Loucy (cell line): ENCODE measurements around the gene CLCN6.

Source experiments
- H2AFZ ChIP-seq: fragments of 200-600 bp; sonication (generic); 2 replicates; pipeline ENCODE4 v1.6.0; 2016; ENCODE audit warnings: antibody characterized with exemption, mild to moderate bottlenecking, low read length, moderate library complexity
- H3F3A ChIP-seq: fragments of 200-600 bp; 2 replicates; pipeline ENCODE4 v1.6.0; 2016; ENCODE audit warnings: antibody characterized with exemption, low read depth, mild to moderate bottlenecking
- H3K27me3 ChIP-seq: fragments of 200-600 bp; sonication (generic); 2 replicates; pipeline ENCODE4 v1.6.1; 2014; ENCODE audit warnings: low read length, mild to moderate bottlenecking; ENCODE audit not compliant: insufficient read depth, poor library complexity, severe bottlenecking
- H3K36me3 ChIP-seq: fragments of 200-600 bp; sonication (generic); 2 replicates; pipeline ENCODE4 v1.6.1; 2016; ENCODE audit warnings: low read length; ENCODE audit not compliant: insufficient read depth
- H3K4me1 ChIP-seq: fragments of 200-600 bp; sonication (generic); 2 replicates; pipeline ENCODE4 v1.5.1; 2014; ENCODE audit warnings: low read length, mild to moderate bottlenecking; ENCODE audit not compliant: insufficient read depth, poor library complexity, severe bottlenecking
- H3K4me2 ChIP-seq: fragments of 200-600 bp; sonication (generic); 2 replicates; pipeline ENCODE4 v1.6.0; 2014; ENCODE audit warnings: antibody characterized with exemption, low read length, low read depth, mild to moderate bottlenecking; ENCODE audit not compliant: poor library complexity, severe bottlenecking
- H3K4me3 ChIP-seq: fragments of 200-600 bp; sonication (generic); 2 replicates; pipeline ENCODE4 v1.5.1; 2014; ENCODE audit warnings: low read length, mild to moderate bottlenecking, mixed read lengths; ENCODE audit not compliant: poor library complexity, severe bottlenecking
- H3K79me2 ChIP-seq: fragments of 200-600 bp; sonication (generic); 2 replicates; pipeline ENCODE4 v1.6.1; 2014; ENCODE audit warnings: low read length; ENCODE audit not compliant: insufficient read depth
- H3K9ac ChIP-seq: fragments of 200-600 bp; sonication (generic); 2 replicates; pipeline ENCODE4 v1.6.0; 2014; ENCODE audit warnings: mild to moderate bottlenecking, low read depth, low read length, moderate library complexity; ENCODE audit not compliant: poor library complexity, severe bottlenecking
- H3K9me2 ChIP-seq: fragments of 200-600 bp; sonication (generic); replicated peaks from 2 replicates; pipeline ENCODE4 v1.6.1; 2016; ENCODE audit warnings: low read depth, low read length, mixed read lengths
- H3K9me3 ChIP-seq: fragments of 200-600 bp; sonication (generic); 2 replicates; pipeline ENCODE4 v1.6.1; 2014; ENCODE audit warnings: mild to moderate bottlenecking, antibody characterized with exemption, low read length, low read depth; ENCODE audit not compliant: insufficient read depth
- H4K20me1 ChIP-seq: fragments of 200-600 bp; sonication (generic); 2 replicates; pipeline ENCODE4 v1.6.0; 2014; ENCODE audit warnings: antibody characterized with exemption, low read length, mild to moderate bottlenecking; ENCODE audit not compliant: insufficient read depth, poor library complexity, severe bottlenecking
- CTCF ChIP-seq: fragments of 200-600 bp; sonication (generic); conservative IDR thresholded peaks from 2 replicates; pipeline ENCODE4 v1.5.1; 2014; ENCODE audit warnings: mild to moderate bottlenecking, antibody characterized with exemption, low read length
- EZH2phosphoT487 ChIP-seq: fragments of 200-600 bp; IDR thresholded peaks from 2 replicates; pipeline ENCODE4 v1.6.1; 2018; ENCODE audit warnings: antibody characterized with exemption, mild to moderate bottlenecking, moderate library complexity, borderline replicate concordance

Gene CLCN6

GRCh38 chr1:11885916-11886315, 79.9 kb downstream of the CLCN6 start:
- Histone ChIP-seq H3K4me2 (no peak overlapping the region), H3F3A (no peaks in the 10 kb centered on the region), H3K9me2 (no peaks in the 10 kb centered on the region), H3K9me3 (no peaks in the 10 kb centered on the region), H3K9ac (no peak overlapping the region), H3K27me3 (no peaks in the 10 kb centered on the region), H4K20me1 (no peaks in the 10 kb centered on the region), H3K79me2 (no peaks in the 10 kb centered on the region), H3K4me3 (no peak overlapping the region), H2AFZ (no peak overlapping the region), H3K4me1 (no peaks in the 10 kb centered on the region), H3K36me3 (no peaks in the 10 kb centered on the region)
- TF ChIP-seq CTCF (no peak), EZH2phosphoT487 (no peak)

DNA sequence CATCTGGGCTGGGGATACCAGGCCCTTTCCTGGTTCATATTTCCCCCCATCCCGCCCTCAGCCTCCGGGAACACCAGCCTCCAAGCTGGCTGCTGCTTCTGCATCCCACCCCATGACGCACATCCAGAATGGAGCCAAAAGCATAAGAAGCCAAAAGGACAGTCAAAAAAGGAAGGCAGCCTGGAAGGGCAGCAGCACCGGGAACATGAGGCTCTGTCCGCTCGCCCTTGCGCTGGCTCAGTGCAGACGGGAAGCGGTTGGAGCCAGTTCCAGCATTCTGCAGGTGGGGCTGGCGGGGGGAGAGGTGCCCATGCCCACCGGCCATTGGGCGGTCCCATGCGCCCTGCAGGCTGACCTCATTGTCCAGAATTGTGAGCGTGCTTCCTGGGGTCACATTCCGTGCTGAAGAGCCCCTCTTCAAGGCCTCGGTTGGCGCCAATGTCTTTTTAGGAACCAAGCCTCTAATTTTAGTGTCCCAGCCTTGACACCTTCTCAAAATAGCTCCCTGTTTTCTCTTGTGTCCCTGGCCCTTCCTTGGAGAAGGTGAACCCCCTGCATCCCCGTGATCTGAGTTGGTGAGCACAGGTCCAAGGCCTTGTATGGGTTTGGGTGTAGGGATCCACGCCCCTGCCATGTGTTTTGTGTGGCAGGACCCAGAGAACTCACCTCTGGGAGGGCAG, 81.1 kb downstream of the CLCN6 start:
- Histone ChIP-seq H3K36me3 (no peaks in the 10 kb centered on the region), H3K4me3 (no peak overlapping the region), H3K9me2 (no peaks in the 10 kb centered on the region), H4K20me1 (no peaks in the 10 kb centered on the region), H3K9ac (no peak overlapping the region), H2AFZ (no peak overlapping the region), H3K79me2 (no peaks in the 10 kb centered on the region), H3K9me3 (no peaks in the 10 kb centered on the region), H3K4me2 (no peak overlapping the region), H3K4me1 (no peaks in the 10 kb centered on the region), H3F3A (no peaks in the 10 kb centered on the region), H3K27me3 (no peaks in the 10 kb centered on the region)
- TF ChIP-seq CTCF (no peak), EZH2phosphoT487 (no peak)

DNA sequence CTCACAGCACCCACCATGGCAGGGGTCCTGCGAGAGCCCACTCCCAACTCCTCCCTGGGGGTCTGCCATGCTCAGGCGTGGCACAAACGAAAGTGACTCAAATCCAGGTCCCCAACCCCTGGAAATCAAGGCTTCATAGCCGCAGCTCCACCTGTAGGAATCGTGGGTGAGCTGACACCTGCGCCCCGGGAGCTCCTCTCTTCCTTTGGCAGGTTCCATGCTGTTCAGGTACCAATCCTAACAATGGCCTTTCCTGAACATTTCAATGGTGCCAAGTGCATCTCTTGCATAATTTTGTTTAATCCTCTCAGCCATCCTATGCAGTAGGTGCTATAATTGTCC, 81.6 kb downstream of the CLCN6 start:
- no peak overlapping the region for H3K4me3 ChIP-seq
- no peak overlapping the region for H3K4me2 ChIP-seq
- H3K27me3 ChIP-seq, result no peaks in the 10 kb centered on the region
- H3K9me2 ChIP-seq, result no peaks in the 10 kb centered on the region
- H3K36me3 ChIP-seq, result no peaks in the 10 kb centered on the region
- no peak for TF ChIP-seq EZH2phosphoT487
- TF ChIP-seq CTCF, result no peak
- H3K4me1 ChIP-seq, result no peaks in the 10 kb centered on the region
- H3K9me3 ChIP-seq, result no peaks in the 10 kb centered on the region
- H3K9ac ChIP-seq, result no peak overlapping the region
- H2AFZ ChIP-seq, result no peak overlapping the region
- no peaks in the 10 kb centered on the region for H4K20me1 ChIP-seq
- H3K79me2 ChIP-seq, result no peaks in the 10 kb centered on the region
- no peaks in the 10 kb centered on the region for H3F3A ChIP-seq
